H9 (cell line): ENCODE data around the gene MRPL48. TPM values are rescaled to one million over a fixed set of nuclear protein-coding genes. Genes with fewer than 3 reads are reported as not detected.

Experiments
- DNase-seq: peaks from one replicate; pipeline ENCODE4 v3.0.0-alpha.2; 2017
- H2AFZ ChIP-seq: one replicate; pipeline ENCODE4 v1.6.1; 2013; ENCODE audit warnings: mild to moderate bottlenecking, low read length, control low read depth, moderate library complexity
- H2AK5ac ChIP-seq: 2 replicates; pipeline ENCODE4 v1.6.1; 2013; ENCODE audit warnings: low read length, control low read depth, mixed read lengths; ENCODE audit not compliant: insufficient read length
- H2BK120ac ChIP-seq: one replicate; pipeline ENCODE4 v1.6.1; 2013; ENCODE audit warnings: low read depth, mild to moderate bottlenecking, low read length, control low read depth, inconsistent platforms; ENCODE audit not compliant: poor library complexity, severe bottlenecking
- H2BK12ac ChIP-seq: 2 replicates; pipeline ENCODE4 v1.6.1; 2013; ENCODE audit warnings: low read length, control low read depth, mixed read lengths, low read depth; ENCODE audit not compliant: insufficient read length
- H2BK15ac ChIP-seq: 2 replicates; pipeline ENCODE4 v1.6.1; 2013; ENCODE audit warnings: low read depth, low read length, control low read depth
- H2BK20ac ChIP-seq: one replicate; pipeline ENCODE4 v1.6.1; 2013; ENCODE audit warnings: low read depth, mild to moderate bottlenecking, low read length, control low read depth, inconsistent platforms; ENCODE audit not compliant: poor library complexity, severe bottlenecking
- H2BK5ac ChIP-seq: 2 replicates; pipeline ENCODE4 v1.6.1; 2013; ENCODE audit warnings: low read length, control low read depth, mixed read lengths; ENCODE audit not compliant: insufficient read length
- H3K14ac ChIP-seq: 2 replicates; pipeline ENCODE4 v1.6.1; 2013; ENCODE audit warnings: low read length, control low read depth; ENCODE audit not compliant: insufficient read depth
- H3K18ac ChIP-seq: 2 replicates; pipeline ENCODE4 v1.6.1; 2013; ENCODE audit warnings: low read depth, mild to moderate bottlenecking, mixed read lengths, low read length, control low read depth; ENCODE audit not compliant: insufficient read length
- H3K23ac ChIP-seq: 2 replicates; pipeline ENCODE4 v1.6.1; 2013; ENCODE audit warnings: low read length, control low read depth, mixed read lengths, low read depth; ENCODE audit not compliant: insufficient read length
- H3K23me2 ChIP-seq: 2 replicates; pipeline ENCODE4 v1.6.1; 2013; ENCODE audit warnings: low read depth, mild to moderate bottlenecking, mixed read lengths, low read length, control low read depth; ENCODE audit not compliant: insufficient read length, poor library complexity, severe bottlenecking
- H3K27ac ChIP-seq: 2 replicates; pipeline ENCODE4 v1.5.1; 2013; ENCODE audit warnings: low read length, control low read depth, mixed read lengths, low read depth; ENCODE audit not compliant: insufficient read length
- H3K27me3 ChIP-seq: 2 replicates; pipeline ENCODE4 v1.6.1; 2013; ENCODE audit warnings: low read length, control low read depth, inconsistent platforms; ENCODE audit not compliant: insufficient read depth
- H3K4ac ChIP-seq: 2 replicates; pipeline ENCODE4 v1.6.1; 2013; ENCODE audit warnings: low read depth, mild to moderate bottlenecking, control low read depth, inconsistent platforms, low read length, moderate library complexity
- H3K4me1 ChIP-seq: 2 replicates; pipeline ENCODE4 v1.6.1; 2013; ENCODE audit warnings: low read length, control low read depth, inconsistent platforms; ENCODE audit not compliant: insufficient read depth
- H3K4me2 ChIP-seq: 2 replicates; pipeline ENCODE4 v1.6.1; 2013; ENCODE audit warnings: low read length, control low read depth, mixed read lengths; ENCODE audit not compliant: insufficient read length, insufficient read depth
- H3K56ac ChIP-seq: 2 replicates; pipeline ENCODE4 v1.6.1; 2013; ENCODE audit warnings: low read depth, mild to moderate bottlenecking, mixed read lengths, low read length, control low read depth; ENCODE audit not compliant: insufficient read length
- H3K79me1 ChIP-seq: 2 replicates; pipeline ENCODE4 v1.6.1; 2013; ENCODE audit warnings: low read depth, mild to moderate bottlenecking, moderate library complexity, low read length, control low read depth, inconsistent platforms; ENCODE audit not compliant: insufficient read depth, poor library complexity, severe bottlenecking
- H3K79me2 ChIP-seq: 2 replicates; pipeline ENCODE4 v1.6.1; 2013; ENCODE audit warnings: low read length, control low read depth, inconsistent platforms; ENCODE audit not compliant: insufficient read depth
- H3K9ac ChIP-seq: 2 replicates; pipeline ENCODE4 v1.6.1; 2013; ENCODE audit warnings: low read length, control low read depth, mixed read lengths; ENCODE audit not compliant: insufficient read length; ENCODE audit errors: extremely low read depth
- H3K9me3 ChIP-seq: one replicate; pipeline ENCODE4 v1.6.1; 2013; ENCODE audit warnings: low read depth, low read length, inconsistent platforms; ENCODE audit not compliant: control insufficient read depth
- H3T11ph ChIP-seq: one replicate; pipeline ENCODE4 v1.6.1; 2013; ENCODE audit warnings: mild to moderate bottlenecking, low read length, control low read depth, inconsistent platforms
- H4K20me1 ChIP-seq: one replicate; pipeline ENCODE4 v1.6.1; 2013; ENCODE audit not compliant: control insufficient read depth, insufficient read length, insufficient read depth
- H4K5ac ChIP-seq: 2 replicates; pipeline ENCODE4 v1.6.1; 2013; ENCODE audit warnings: low read depth, mild to moderate bottlenecking, mixed read lengths, low read length, control low read depth; ENCODE audit not compliant: insufficient read length
- H4K8ac ChIP-seq: replicated peaks from 2 replicates; pipeline ENCODE4 v1.6.1; 2013; ENCODE audit warnings: low read length, control low read depth, mixed read lengths, low read depth; ENCODE audit not compliant: insufficient read length
- H4K91ac ChIP-seq: 2 replicates; pipeline ENCODE4 v1.6.1; 2013; ENCODE audit warnings: low read depth, mild to moderate bottlenecking, moderate library complexity, mixed read lengths, low read length, control low read depth; ENCODE audit not compliant: insufficient read length
- H3K27ac Mint-ChIP-seq, 3 experiments: 2 replicates in 2 of 3; 3 replicates in 1 of 3; pipeline ENCODE4 v1.8.0; 2020 to 2021; ENCODE audit warnings: mixed read lengths in 3 of 3, mild to moderate bottlenecking in 1 of 3, moderate library complexity in 1 of 3
- H3K27me3 Mint-ChIP-seq: 2 replicates; pipeline ENCODE4 v1.8.0; 2021; ENCODE audit warnings: low read depth, mild to moderate bottlenecking, moderate library complexity, mixed read lengths
- H3K36me3 Mint-ChIP-seq, 3 experiments: 2 replicates in 2 of 3; 3 replicates in 1 of 3; pipeline ENCODE4 v1.8.0; 2020 to 2021; ENCODE audit warnings: low read depth in 3 of 3, mixed read lengths in 3 of 3; ENCODE audit not compliant: insufficient read depth in 1 of 3
- H3K4me1 Mint-ChIP-seq, 2 experiments: 2 replicates each; pipeline ENCODE4 v1.8.0; 2020; ENCODE audit warnings: mixed read lengths in 2 of 2
- H3K4me3 Mint-ChIP-seq, 2 experiments: 2 replicates in 1 of 2; 3 replicates in 1 of 2; pipeline ENCODE4 v1.8.0; 2020 to 2021; ENCODE audit warnings: mild to moderate bottlenecking in 2 of 2, mixed read lengths in 2 of 2, moderate library complexity in 1 of 2
- H3K9me3 Mint-ChIP-seq, 2 experiments: 2 replicates in 1 of 2; 3 replicates in 1 of 2; pipeline ENCODE4 v1.8.0; 2020; ENCODE audit warnings: mild to moderate bottlenecking in 2 of 2, mixed read lengths in 2 of 2, moderate library complexity in 1 of 2
- CTCF ChIP-seq: fragments of 200-600 bp; sonication (generic); conservative IDR thresholded peaks from 3 replicates; pipeline ENCODE4 v1.8.0; 2021; ENCODE audit warnings: antibody characterized with exemption, mild to moderate bottlenecking
- WGBS: extraction: QIAGEN DNeasy Blood & Tissue Kit; methylation state at CpG from one replicate; pipeline ENCODE4 v1.1.7; 2013; ENCODE audit warnings: missing lambda C conversion rate, low lambda C conversion rate, mixed read lengths; ENCODE audit not compliant: insufficient read length; ENCODE audit errors: extremely low coverage; 5-methylcytosine and 5-hydroxymethylcytosine counted together
- total RNA-seq: library from RNA; stranded (reverse); gene quantifications from 2 replicates; pipeline ENCODE4 v1.2.1, GENCODE V29; 2021

The MRPL48 gene
- total RNA-seq, 1 experiment from 2014 or later: 36.4 TPM

- H3K14ac ChIP-seq: no peak overlapping the region
- H3K9ac ChIP-seq: no peak overlapping the region
- no peaks in the 10 kb centered on the region for H3K23me2 ChIP-seq
- H2BK120ac ChIP-seq: no peak overlapping the region
- no peaks in the 10 kb centered on the region for H3K79me1 ChIP-seq
- H2BK5ac ChIP-seq: no peak overlapping the region
- no peak overlapping the region for H3K4me2 ChIP-seq
- H3K4ac ChIP-seq: no peak overlapping the region
- no peak overlapping the region for H4K5ac ChIP-seq
- DNase-seq: no peak
- H4K91ac ChIP-seq: no peak overlapping the region
- no peak overlapping the region for H2AFZ ChIP-seq
- TF ChIP-seq CTCF: no peak
- H3K27me3 ChIP-seq: no peaks in the 10 kb centered on the region
- no peaks in the 10 kb centered on the region for H3K9me3 ChIP-seq
- peaks cover 15 to 35% (median 34%) of the 10 kb centered on the region in 3 experiments for H3K36me3 Mint-ChIP-seq
- H3K4me3 Mint-ChIP-seq: no peak overlapping the region
- H2BK15ac ChIP-seq: no peak overlapping the region
- no peak overlapping the region for H2BK12ac ChIP-seq
- no CpG with 5 or more reads among the region's 5 CpGs for WGBS
- no peak overlapping the region for H3K56ac ChIP-seq
- H3K4me1 ChIP-seq: no peaks in the 10 kb centered on the region
- no peak overlapping the region for H3K27ac ChIP-seq
- no peak overlapping the region for H2BK20ac ChIP-seq
- no peaks in the 10 kb centered on the region for H4K20me1 ChIP-seq
- no peaks in the 10 kb centered on the region for H3K27me3 Mint-ChIP-seq
- H4K8ac ChIP-seq: no peak overlapping the region
- no peaks in the 10 kb centered on the region for H3K79me2 ChIP-seq
- no peak overlapping the region for H3K23ac ChIP-seq
- no peak overlapping the region for H3T11ph ChIP-seq
- no peak overlapping the region for H2AK5ac ChIP-seq
- no peak overlapping the region for H3K27ac Mint-ChIP-seq
- H3K18ac ChIP-seq: no peak overlapping the region
- H3K9me3 Mint-ChIP-seq: peaks cover 5 to 7% of the 10 kb centered on the region in 2 experiments; a peak in 4 of 5 replicates
- no peaks in the 10 kb centered on the region for H3K4me1 Mint-ChIP-seq
Observed at GRCh38 chr11:73894725-73895335, 107.2 kb downstream of the MRPL48 start.
